DOHH2 (cell line): Measurements from ENCODE around the gene FAM53A.

Experiments
- EZH2phosphoT487 ChIP-seq: fragments of 200-600 bp; sonication (generic); IDR thresholded peaks from 2 replicates; pipeline ENCODE4 v1.6.1; 2017; ENCODE audit warnings: borderline replicate concordance, mild to moderate bottlenecking, antibody characterized with exemption, low read length, moderate library complexity, mixed read lengths
- TF ChIP-seq, protein P1 (sequence below): fragments of 200-600 bp; sonication (generic); IDR thresholded peaks from one replicate; pipeline ENCODE4 v1.5.1; 2014; ENCODE audit warnings: antibody characterized with exemption, mild to moderate bottlenecking, low read depth, low read length; ENCODE audit not compliant: poor library complexity, severe bottlenecking

DNA sequence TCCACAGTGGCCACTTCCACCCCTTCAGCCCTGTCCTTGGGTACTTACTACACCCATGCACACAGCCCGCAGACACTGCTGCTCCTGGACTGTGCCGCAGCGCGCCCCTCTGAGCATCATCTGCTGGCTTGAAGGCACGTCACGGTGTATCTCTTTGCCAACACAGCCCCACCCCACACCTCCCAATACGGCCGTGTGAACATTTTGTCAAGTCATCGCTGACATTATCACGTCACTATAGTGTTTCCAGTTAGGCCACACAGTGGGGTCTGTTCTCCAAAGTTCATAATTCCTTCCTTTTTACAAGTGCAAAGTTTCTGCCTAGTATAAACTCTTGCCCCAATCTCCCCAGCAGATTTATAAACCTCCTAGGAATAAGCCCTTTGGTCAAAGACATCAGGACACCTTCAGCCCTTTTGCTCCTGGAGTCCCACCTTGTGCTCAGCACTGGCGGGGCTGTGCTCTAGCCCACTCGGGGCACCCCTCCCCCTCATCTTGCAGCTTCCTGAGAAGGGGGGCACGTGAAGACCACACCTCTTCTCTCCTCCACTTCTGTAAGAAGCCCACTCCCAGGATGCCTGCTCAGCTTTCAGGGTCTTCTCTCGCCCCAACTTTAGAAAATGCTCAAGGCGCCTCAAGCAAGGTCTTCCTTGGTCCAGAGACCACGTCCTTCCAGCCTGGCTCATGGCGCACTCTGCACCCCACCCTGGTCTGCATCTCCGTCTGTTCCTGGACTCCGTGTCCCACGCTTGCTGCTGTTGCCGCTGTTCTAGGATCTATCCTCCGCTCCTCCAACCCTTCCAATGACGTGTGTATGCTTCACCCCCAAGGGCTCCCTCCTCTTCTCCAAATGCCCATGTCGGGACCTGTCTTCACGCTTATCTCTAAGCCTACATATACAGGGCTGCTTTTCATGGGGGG lies 7.2 kb downstream of the FAM53A start:
- TF ChIP-seq, protein P1, sequence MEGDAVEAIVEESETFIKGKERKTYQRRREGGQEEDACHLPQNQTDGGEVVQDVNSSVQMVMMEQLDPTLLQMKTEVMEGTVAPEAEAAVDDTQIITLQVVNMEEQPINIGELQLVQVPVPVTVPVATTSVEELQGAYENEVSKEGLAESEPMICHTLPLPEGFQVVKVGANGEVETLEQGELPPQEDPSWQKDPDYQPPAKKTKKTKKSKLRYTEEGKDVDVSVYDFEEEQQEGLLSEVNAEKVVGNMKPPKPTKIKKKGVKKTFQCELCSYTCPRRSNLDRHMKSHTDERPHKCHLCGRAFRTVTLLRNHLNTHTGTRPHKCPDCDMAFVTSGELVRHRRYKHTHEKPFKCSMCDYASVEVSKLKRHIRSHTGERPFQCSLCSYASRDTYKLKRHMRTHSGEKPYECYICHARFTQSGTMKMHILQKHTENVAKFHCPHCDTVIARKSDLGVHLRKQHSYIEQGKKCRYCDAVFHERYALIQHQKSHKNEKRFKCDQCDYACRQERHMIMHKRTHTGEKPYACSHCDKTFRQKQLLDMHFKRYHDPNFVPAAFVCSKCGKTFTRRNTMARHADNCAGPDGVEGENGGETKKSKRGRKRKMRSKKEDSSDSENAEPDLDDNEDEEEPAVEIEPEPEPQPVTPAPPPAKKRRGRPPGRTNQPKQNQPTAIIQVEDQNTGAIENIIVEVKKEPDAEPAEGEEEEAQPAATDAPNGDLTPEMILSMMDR, result no peak
- TF ChIP-seq EZH2phosphoT487, result no peak
